ENCODE results near the gene MRPL54.
"Not testable (repeated sequence)": the region's sequence is repeated elsewhere in the genome, so short reads cannot be mapped to it uniquely, and the experiment has no call there.

The MRPL54 gene

DNA sequence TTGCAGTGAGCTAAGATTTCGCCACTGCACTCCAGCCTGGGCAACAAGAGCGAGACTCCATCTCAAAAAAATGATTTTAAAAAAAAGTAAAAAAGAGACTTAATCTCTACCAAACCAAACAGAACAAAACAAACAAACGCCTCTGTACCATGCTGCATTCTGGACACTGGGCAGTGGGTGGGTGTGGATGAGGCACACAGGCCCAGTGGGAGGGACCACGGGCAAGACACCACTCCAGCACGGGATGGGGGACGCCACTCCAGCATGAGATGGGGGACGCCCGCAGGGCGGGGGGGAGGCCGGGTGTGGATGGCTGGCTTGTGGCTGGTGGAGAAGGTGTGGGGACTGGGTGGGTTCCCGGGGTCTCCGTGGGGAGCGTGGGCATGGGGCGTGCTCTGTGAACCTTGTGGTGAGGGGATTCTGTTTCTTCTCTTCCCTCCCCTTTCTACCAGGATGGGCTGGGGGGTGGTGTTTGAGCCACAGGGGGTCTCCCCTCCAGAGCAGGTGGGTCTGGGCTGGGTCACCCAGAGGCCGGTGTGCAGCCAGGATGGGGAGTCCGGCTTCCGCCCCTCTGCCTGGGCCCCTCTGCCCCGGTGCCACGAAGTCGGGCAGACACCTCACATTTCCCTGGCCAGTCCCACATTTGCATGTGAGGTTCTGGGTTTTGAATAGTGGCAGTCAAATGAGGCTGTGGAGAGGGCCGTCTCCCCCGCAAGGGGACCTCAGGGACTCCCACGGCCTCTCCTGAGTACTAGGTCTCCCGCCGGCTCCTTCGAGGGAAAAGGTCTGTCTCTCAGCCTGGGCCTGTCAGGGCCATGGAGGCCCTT lies 47.6 kb downstream of the MRPL54 start:
- no peak for DNase-seq (ENCODE audit: low read depth in 2 of 2)

DNA sequence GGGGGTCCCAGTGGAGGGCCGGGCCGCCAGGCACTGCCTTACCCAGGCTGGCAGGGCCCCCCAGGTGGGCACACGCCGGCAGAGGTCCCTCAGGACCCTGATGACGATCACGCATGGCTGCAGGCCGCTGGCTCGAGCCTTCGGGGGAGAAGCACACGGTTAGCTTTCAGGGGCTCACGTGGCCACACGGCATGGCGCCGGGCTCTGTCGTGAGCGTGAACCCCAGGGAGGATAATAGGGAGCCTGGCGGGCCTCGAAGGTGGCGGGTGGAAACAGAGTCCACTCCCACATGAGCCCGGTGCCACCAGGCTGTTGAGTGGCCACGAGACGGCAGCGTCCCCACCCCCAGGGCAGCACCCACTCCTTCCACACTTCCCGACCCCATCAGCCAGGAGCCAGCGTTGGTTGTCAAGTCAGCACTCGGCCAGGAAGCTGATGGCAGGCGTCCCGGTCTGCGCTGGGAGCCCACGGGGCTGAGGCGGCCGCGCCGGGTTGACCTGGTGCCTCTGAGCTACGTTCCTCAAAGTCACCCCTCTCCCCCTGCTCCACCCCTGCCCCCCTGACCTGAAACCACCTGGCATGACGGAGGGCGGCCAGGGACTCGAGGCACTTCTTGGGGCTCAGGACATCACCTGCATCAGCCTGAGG lies 48.4 kb downstream of the MRPL54 start:
- no peak for DNase-seq (ENCODE audit: low read depth in 2 of 2)

DNA sequence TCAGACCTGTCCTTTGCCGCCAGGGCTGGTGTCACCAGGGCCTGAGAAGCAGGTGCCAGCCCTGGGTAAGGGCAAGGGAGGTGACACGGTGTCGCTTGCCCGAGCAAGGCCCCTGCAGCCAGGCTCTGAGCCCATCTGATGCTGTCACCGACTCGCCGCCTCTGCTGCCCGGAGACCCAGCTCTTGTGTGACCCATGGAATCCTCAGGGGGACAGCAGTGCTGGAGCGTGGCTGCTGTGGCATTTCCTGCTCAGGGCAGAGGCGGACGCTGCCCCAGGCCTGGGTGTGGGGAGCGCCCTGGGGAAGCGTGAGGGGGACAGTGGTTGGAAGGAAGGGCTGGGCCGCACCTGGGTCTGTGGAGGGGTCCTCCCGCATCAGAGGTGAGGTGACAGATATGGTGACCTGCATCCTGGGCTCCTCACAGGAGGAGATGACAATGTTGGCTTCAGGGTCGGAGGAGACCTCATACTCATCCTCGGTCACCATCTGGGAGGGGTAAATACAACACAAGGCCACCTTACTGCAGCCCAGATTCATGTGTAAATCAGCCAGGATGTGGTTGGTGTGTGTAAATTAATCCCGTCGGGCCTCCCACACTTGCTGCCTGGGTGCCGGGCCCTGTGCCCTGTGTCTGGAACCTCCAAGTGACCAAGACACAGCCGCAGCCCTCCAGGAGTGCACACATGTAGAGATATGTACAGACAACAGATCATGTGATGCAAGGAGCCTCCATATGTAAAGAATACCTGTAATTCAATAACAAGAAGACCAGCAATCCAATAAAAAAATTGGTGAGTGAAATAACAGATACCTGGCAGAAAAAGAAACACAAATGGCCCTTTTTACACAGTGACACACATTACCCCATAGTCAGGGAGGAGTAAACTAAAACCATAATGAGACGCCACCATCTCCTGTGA lies 51.3 kb downstream of the MRPL54 start:
- DNase-seq (ENCODE audit: low read depth in 2 of 2), result no peak

DNA sequence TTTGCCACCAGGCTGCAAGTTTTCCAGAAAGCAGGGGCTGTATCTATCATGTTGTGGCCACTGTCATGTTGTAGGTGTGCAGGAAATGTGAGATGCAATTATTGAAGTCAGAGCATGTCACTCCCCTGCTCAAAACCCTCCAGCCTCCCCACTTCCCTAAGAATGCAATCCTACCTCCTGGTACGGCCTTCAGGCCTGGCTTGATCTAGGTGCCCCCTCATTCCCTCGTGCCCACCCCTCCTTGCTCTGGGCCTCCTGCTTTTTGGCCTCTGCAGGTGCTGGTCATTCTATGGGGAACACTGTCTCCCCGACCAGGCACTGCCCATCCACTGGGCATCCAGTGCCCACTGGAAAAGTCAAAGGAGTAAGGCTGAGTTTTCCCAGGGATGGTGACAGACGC lies 52.2 kb downstream of the MRPL54 start:
- no peak for DNase-seq (ENCODE audit: low read depth in 2 of 2)

DNA sequence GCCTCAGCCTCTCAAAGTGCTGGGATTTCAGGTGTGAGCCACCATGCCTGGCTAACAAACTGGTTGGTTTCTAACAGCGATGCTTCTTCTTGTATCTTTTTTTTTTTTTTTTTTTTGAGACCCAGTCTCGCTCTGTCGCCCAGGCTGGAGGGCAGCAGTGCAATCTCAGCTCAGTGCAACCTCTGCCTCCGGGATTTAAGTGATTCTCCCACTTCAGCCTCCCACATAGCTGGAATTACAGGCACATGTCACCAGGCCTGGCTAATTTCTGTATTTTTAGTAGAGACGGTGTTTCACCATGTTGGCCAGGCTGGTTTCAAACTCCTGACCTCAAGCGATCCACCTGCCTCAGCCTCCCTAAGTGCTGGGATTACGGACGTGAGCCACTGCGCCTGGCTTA lies 53.7 kb downstream of the MRPL54 start:
- DNase-seq (ENCODE audit: low read depth in 2 of 2), result not testable (repeated sequence)

DNA sequence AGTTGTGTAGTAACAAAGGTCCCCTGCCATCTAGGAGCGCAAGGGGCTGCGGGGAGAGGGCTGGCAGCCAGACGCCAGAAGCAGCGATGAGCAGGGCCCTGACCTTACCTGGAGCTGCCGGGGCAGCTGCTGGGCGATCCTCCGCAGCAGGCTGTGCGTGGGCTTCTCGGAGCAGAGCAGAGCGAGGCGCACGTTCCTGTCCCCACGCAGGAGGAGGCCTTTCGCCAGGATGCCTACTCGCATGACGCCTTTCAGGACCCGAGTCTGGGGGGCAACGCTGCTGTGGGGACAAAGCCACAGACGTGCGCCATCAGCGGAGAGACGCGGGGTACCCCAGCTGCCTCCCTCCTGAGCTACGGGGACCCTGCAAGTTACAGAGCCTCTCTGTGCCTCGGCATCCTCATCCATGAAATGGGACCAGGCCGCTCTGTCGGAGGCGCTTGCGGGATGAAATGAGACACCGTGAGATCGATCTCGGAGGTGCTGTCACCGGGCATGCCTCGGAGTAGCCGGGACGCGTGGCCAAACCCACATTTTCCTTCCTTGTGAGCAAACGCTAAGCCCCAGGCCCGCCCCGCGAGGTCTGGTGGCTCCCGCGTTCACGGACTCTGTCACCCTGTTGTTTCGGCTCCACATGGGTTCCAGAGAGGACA lies 54.2 kb downstream of the MRPL54 start:
- DNase-seq (ENCODE audit: low read depth in 2 of 2), result no peak

Measured in stimulated activated CD4-positive, alpha-beta T cell treated with anti-CD3 and anti-CD28 coated beads, Interleukin-1b, Interleukin-23, amount 100 ng/mL, for 1 hour (primary cell).